Peyer's patch (tissue), 4 donors: ENCODE data around the gene SH3TC1. TPM values are rescaled to one million over a fixed set of nuclear protein-coding genes. Genes with fewer than 3 reads are reported as not detected.

Experiments
- DNase-seq, 3 donors: peaks; one replicate each; pipeline ENCODE4 v3.0.0-alpha.2; 2017 to 2019
- H3K27ac ChIP-seq, 4 donors: fragments of 200-600 bp; sonication (generic); one replicate each; pipeline ENCODE4 v1.5.1; 2016 to 2019
- H3K27me3 ChIP-seq, 2 donors: fragments of 200-600 bp; sonication (generic); one replicate each; pipeline ENCODE4 v1.5.1; 2019
- H3K36me3 ChIP-seq, 3 donors: fragments of 200-600 bp; sonication (generic); one replicate each; pipeline ENCODE4 v1.5.1; 2016 to 2019
- H3K4me1 ChIP-seq, 4 donors: fragments of 200-600 bp; sonication (generic); one replicate each; pipeline ENCODE4 v1.5.1; 2016 to 2019
- H3K4me3 ChIP-seq, 4 donors: fragments of 200-600 bp; sonication (generic); 1 replicate in 3 of 4; 2 replicates in 1 of 4; pipeline ENCODE4 v1.5.1; 2016 to 2019; ENCODE audit warnings: mild to moderate bottlenecking in 1 of 4
- H3K9me3 ChIP-seq, 4 donors: fragments of 200-600 bp; sonication (generic); one replicate each; pipeline ENCODE4 v1.5.1; 2016 to 2019; ENCODE audit warnings: mild to moderate bottlenecking in 1 of 4
- POLR2A ChIP-seq, 2 donors: fragments of 450-650 bp; IDR thresholded peaks; one replicate each; pipeline ENCODE4 v1.5.1; 2017; ENCODE audit warnings: antibody characterized with exemption in 2 of 2, mild to moderate bottlenecking in 2 of 2, moderate library complexity in 2 of 2
- total RNA-seq, 4 donors: library from RNA; depleted of rRNA; stranded (reverse); fragments of >200 nt; gene quantifications; one replicate each; pipeline ENCODE4 v1.1.0, GENCODE V29; 2016
- TF ChIP-seq, protein P1 (sequence below), 6 experiments: fragments of 450-650 bp in 4 of 6; fragments of 200-600 bp in 2 of 6; sonication (generic) in 1 of 6; IDR thresholded peaks; one replicate each; pipeline ENCODE4 v1.5.1; 2017 to 2019; ENCODE audit warnings: antibody characterized with exemption in 6 of 6, mild to moderate bottlenecking in 3 of 6, moderate library complexity in 1 of 6

The SH3TC1 gene
- total RNA-seq, 4 donors from 2014 or later, result 4.2 to 88.3 (median 11.8) TPM

DNA sequence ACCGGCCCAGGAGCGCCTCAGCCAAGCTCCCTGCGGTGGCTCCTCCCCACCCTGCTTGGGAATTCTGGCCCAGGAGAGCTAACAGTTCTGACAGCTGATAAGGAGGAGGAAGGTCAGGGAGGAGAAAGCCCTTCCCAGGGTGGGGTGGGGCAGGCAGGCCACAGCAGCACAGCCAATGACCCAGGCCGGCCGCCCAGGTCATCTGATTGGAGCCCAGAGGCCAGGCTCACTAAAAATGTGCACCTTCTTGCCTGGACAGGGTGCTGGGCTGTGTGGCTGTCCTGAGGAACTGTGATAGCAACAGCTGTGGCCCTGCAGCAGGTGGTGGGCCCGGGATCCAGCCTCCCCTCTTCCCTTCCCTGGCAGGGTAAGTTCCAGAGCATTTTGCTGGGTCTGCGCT is 17.2 kb upstream of the SH3TC1 start:
- no peak overlapping the region for H3K27ac ChIP-seq
- TF ChIP-seq POLR2A (IDR thresholded peaks at IDR 0.05), result no peak
- TF ChIP-seq, protein P1, sequence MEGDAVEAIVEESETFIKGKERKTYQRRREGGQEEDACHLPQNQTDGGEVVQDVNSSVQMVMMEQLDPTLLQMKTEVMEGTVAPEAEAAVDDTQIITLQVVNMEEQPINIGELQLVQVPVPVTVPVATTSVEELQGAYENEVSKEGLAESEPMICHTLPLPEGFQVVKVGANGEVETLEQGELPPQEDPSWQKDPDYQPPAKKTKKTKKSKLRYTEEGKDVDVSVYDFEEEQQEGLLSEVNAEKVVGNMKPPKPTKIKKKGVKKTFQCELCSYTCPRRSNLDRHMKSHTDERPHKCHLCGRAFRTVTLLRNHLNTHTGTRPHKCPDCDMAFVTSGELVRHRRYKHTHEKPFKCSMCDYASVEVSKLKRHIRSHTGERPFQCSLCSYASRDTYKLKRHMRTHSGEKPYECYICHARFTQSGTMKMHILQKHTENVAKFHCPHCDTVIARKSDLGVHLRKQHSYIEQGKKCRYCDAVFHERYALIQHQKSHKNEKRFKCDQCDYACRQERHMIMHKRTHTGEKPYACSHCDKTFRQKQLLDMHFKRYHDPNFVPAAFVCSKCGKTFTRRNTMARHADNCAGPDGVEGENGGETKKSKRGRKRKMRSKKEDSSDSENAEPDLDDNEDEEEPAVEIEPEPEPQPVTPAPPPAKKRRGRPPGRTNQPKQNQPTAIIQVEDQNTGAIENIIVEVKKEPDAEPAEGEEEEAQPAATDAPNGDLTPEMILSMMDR (IDR thresholded peaks at IDR 0.05), result no peak
- no peaks in the 10 kb centered on the region for H3K27me3 ChIP-seq
- H3K4me1 ChIP-seq, result peaks cover 0 to 26% (median 0%) of the 10 kb centered on the region in 4 donors
- no peaks in the 10 kb centered on the region for H3K36me3 ChIP-seq
- H3K4me3 ChIP-seq, result no peak overlapping the region
- H3K9me3 ChIP-seq, result no peaks in the 10 kb centered on the region
- peak in 1 of 3 donors; percentile 72 for DNase-seq

DNA sequence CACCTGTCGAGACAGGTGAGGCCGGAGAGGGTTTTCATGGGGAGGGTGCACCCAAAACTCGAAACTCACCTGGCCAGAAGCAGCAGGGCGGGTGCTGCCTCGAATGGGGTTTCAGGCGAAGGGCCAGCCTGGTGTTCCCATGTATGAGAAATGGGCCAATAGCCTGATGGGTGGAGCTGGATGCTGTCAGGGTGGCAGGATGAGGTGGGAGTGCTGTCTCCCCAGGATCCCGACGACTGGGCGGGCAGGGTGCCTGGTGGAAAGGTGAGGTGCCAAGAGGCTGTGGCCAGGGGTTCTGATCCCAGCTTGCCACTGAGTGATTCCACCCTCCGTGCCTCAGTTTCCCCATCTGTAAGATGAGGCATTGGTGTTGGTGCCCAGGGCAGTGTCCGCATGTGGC is 16.8 kb upstream of the SH3TC1 start:
- no peak for DNase-seq
- no peaks in the 10 kb centered on the region for H3K9me3 ChIP-seq
- H3K4me3 ChIP-seq, result no peak overlapping the region
- TF ChIP-seq POLR2A (IDR thresholded peaks at IDR 0.05), result no peak
- TF ChIP-seq, protein P1 (IDR thresholded peaks at IDR 0.05), result no peak
- H3K4me1 ChIP-seq, result peaks cover 0 to 26% (median 0%) of the 10 kb centered on the region in 4 donors
- no peaks in the 10 kb centered on the region for H3K27me3 ChIP-seq
- no peaks in the 10 kb centered on the region for H3K36me3 ChIP-seq
- no peak overlapping the region for H3K27ac ChIP-seq

DNA sequence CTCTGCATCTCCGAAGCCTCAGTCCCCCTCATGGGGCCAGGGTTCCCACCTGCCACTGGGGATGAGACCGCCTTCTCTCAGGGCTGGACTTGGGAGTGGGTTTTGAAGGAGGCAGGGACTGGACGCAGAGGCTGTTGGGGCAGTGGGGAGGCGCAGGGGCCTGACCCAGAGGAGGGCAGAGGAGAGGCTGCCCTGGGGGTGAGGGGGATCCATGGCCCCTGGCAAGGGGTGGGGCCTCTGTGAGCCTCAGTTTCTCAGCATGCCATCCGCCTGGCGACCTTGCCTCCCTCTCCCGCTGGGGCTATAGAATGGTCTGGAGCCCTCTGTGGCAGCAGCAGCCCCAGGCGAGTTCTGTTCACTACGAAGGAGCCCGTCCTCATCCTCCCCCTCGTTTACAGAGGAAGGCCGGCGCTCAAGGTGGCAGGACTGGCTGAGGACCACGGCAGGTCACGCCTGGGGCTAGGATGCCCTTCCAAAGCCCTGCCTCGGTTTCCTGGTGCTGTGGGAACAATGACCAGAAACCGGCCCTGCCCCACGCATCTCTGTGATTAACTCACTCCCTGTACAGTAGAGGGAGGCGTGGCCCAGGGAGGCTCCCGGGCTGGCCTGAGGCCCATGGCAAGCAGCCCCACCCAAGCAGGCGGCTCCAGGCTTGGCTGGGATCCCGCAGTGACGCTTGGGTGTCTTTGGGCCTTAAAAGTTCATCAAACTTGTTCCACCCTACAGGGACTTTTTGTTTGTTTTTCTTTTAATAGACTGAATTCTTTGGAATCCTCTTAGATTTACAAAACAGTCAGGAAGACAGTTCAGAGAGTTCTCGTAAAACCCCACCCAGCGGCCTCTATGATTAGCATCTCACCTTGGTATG is 16.0 kb upstream of the SH3TC1 start:
- Histone ChIP-seq H3K4me1 (peaks cover 0 to 26% (median 0%) of the 10 kb centered on the region in 4 donors), H3K4me3 (no peak overlapping the region), H3K27ac (peak overlapping the region in 1 of 4 donors; percentile 17), H3K27me3 (no peaks in the 10 kb centered on the region), H3K36me3 (no peaks in the 10 kb centered on the region), H3K9me3 (no peaks in the 10 kb centered on the region)
- DNase-seq, result peak in 2 of 3 donors; percentile 87 to 89
- TF ChIP-seq, protein P1 (IDR thresholded peaks at IDR 0.05), result no peak
- TF ChIP-seq POLR2A (IDR thresholded peaks at IDR 0.05), result no peak

DNA sequence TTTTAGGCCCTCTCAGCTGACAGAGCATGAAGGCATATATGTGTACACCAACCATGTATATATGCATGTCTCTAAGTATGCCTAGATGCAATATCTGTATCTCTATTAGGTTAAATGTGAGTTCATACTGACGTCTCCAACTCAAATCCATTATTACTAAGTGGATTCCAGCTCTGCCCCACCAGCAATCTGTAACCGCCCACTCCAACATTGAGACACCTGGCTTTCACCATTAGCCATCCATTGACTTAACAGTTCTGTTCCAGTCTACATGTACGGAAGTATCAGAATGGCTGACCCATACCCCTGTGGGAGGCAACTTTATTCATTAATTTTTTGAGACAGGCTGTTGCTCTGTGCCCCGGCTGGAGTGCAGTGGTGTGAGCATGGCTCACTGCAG is 15.0 kb upstream of the SH3TC1 start:
- no peaks in the 10 kb centered on the region for H3K27me3 ChIP-seq
- H3K36me3 ChIP-seq, result no peaks in the 10 kb centered on the region
- no peak for DNase-seq
- no peak for TF ChIP-seq POLR2A (IDR thresholded peaks at IDR 0.05)
- TF ChIP-seq, protein P1 (IDR thresholded peaks at IDR 0.05), result no peak
- H3K4me1 ChIP-seq, result peaks cover 0 to 26% (median 0%) of the 10 kb centered on the region in 4 donors
- no peak overlapping the region for H3K27ac ChIP-seq
- H3K9me3 ChIP-seq, result no peaks in the 10 kb centered on the region
- no peak overlapping the region for H3K4me3 ChIP-seq

DNA sequence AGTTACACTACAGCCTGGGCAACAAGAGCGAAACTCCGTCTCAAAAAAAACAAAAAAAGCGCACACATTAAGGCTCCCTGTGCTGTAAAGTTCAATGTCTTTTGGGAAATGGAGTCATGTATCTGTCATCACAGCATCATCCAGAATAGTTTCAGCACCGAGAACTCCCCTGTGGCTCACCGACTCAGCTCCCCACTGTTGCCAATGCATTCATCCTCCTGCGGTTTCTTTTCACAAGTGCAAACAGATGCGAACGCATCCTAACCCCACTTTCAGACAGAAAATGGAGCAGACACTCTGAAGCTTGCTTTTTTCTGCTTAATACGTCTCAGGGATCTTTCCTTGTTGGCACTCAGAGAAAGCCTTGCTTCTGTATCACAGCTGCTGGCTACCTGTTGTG is 13.8 kb upstream of the SH3TC1 start:
- Histone ChIP-seq H3K27ac (no peak overlapping the region), H3K4me3 (no peak overlapping the region), H3K4me1 (peaks cover 0 to 31% (median 0%) of the 10 kb centered on the region in 4 donors)

More for the DNA sequence above, 13.8 kb upstream of the SH3TC1 start:
- H3K9me3 ChIP-seq, result no peaks in the 10 kb centered on the region
- no peaks in the 10 kb centered on the region for H3K36me3 ChIP-seq
- TF ChIP-seq, protein P1 (IDR thresholded peaks at IDR 0.05), result no peak
- TF ChIP-seq POLR2A (IDR thresholded peaks at IDR 0.05), result no peak
- no peak for DNase-seq
- H3K27me3 ChIP-seq, result no peaks in the 10 kb centered on the region
